HCT116 (cell line): ENCODE measurements around the gene TMEM184B.

Experiments used
- CEBPB ChIP-seq: IDR thresholded peaks from 2 replicates; pipeline ENCODE4 v1.6.1; 2012; ENCODE audit warnings: low read depth
- CTCF ChIP-seq, 3 experiments: fragments of 200-600 bp in 1 of 3; sonication (generic) in 1 of 3; IDR thresholded peaks in 2 of 3; conservative IDR thresholded peaks in 1 of 3; 2 replicates each; pipeline ENCODE4 v1.5.1; 2012 to 2017; ENCODE audit warnings: low read depth in 2 of 3, low read length in 2 of 3, antibody characterized with exemption in 1 of 3, borderline replicate concordance in 1 of 3, control low read depth in 1 of 3, mild to moderate bottlenecking in 1 of 3, mixed read lengths in 1 of 3, mixed run types in 1 of 3, moderate library complexity in 1 of 3; ENCODE audit not compliant: insufficient read depth in 1 of 3
- EZH2 ChIP-seq: fragments of 200-600 bp; sonication (generic); IDR thresholded peaks from 2 replicates; pipeline ENCODE4 v1.6.1; 2017; ENCODE audit warnings: antibody characterized with exemption, mixed run types
- EZH2phosphoT487 ChIP-seq: fragments of 200-600 bp; IDR thresholded peaks from 2 replicates; pipeline ENCODE4 v1.6.1; 2018; ENCODE audit warnings: antibody characterized with exemption, borderline replicate concordance
- JUND ChIP-seq: IDR thresholded peaks from 2 replicates; pipeline ENCODE4 v1.6.1; 2012
- MAX ChIP-seq: IDR thresholded peaks from 2 replicates; pipeline ENCODE4 v1.6.1; 2012
- POLR2A ChIP-seq: IDR thresholded peaks from 2 replicates; pipeline ENCODE4 v1.7.0; 2011; ENCODE audit warnings: borderline replicate concordance; ENCODE audit not compliant: insufficient read depth, insufficient read length; ENCODE audit errors: extremely low read depth
- POLR2AphosphoS5 ChIP-seq: IDR thresholded peaks from 2 replicates; pipeline ENCODE4 v1.6.1; 2011; ENCODE audit warnings: mild to moderate bottlenecking, low read depth, low read length, moderate library complexity
- SIN3A ChIP-seq: IDR thresholded peaks from 2 replicates; pipeline ENCODE4 v1.6.1; 2012; ENCODE audit warnings: low read depth
- YY1 ChIP-seq: IDR thresholded peaks from 2 replicates; pipeline ENCODE4 v1.6.1; 2011; ENCODE audit warnings: low read length, low read depth, moderate library complexity, mild to moderate bottlenecking; ENCODE audit not compliant: insufficient replicate concordance; ENCODE audit errors: extremely low read depth
- ZNF274 ChIP-seq: fragments of 200-500 bp; sonication (Bioruptor generic); IDR thresholded peaks from 2 replicates; pipeline ENCODE4 v1.6.1; 2014; ENCODE audit warnings: mild to moderate bottlenecking, low read depth, low read length, inconsistent platforms
- TF ChIP-seq, protein P1 (sequence below): IDR thresholded peaks from 2 replicates; pipeline ENCODE4 v1.6.1; 2011; ENCODE audit warnings: mild to moderate bottlenecking, low read length, moderate library complexity; ENCODE audit not compliant: insufficient replicate concordance; ENCODE audit errors: extremely low read depth
- TF ChIP-seq, protein P2 (sequence below): IDR thresholded peaks from 2 replicates; pipeline ENCODE4 v1.6.1; 2012; ENCODE audit warnings: low read depth

GRCh38 chr22:38311323-38311620 lies 38.5 kb upstream of the TMEM184B start:
- TF ChIP-seq, protein P1, sequence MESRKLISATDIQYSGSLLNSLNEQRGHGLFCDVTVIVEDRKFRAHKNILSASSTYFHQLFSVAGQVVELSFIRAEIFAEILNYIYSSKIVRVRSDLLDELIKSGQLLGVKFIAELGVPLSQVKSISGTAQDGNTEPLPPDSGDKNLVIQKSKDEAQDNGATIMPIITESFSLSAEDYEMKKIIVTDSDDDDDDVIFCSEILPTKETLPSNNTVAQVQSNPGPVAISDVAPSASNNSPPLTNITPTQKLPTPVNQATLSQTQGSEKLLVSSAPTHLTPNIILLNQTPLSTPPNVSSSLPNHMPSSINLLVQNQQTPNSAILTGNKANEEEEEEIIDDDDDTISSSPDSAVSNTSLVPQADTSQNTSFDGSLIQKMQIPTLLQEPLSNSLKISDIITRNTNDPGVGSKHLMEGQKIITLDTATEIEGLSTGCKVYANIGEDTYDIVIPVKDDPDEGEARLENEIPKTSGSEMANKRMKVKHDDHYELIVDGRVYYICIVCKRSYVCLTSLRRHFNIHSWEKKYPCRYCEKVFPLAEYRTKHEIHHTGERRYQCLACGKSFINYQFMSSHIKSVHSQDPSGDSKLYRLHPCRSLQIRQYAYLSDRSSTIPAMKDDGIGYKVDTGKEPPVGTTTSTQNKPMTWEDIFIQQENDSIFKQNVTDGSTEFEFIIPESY, result no peak
- TF ChIP-seq CTCF (IDR thresholded peaks at IDR 0.05 in 2 of 3, conservative IDR thresholded peaks at IDR 0.05 in 1 of 3; ENCODE audit: borderline replicate concordance in 1 of 3, insufficient read depth in 1 of 3, low read depth in 2 of 3, low read length in 2 of 3), result no peak
- no peak for TF ChIP-seq SIN3A
- TF ChIP-seq POLR2A, result no peak
- no peak for TF ChIP-seq EZH2phosphoT487
- no peak for TF ChIP-seq EZH2
- no peak for TF ChIP-seq MAX
- TF ChIP-seq, protein P2, sequence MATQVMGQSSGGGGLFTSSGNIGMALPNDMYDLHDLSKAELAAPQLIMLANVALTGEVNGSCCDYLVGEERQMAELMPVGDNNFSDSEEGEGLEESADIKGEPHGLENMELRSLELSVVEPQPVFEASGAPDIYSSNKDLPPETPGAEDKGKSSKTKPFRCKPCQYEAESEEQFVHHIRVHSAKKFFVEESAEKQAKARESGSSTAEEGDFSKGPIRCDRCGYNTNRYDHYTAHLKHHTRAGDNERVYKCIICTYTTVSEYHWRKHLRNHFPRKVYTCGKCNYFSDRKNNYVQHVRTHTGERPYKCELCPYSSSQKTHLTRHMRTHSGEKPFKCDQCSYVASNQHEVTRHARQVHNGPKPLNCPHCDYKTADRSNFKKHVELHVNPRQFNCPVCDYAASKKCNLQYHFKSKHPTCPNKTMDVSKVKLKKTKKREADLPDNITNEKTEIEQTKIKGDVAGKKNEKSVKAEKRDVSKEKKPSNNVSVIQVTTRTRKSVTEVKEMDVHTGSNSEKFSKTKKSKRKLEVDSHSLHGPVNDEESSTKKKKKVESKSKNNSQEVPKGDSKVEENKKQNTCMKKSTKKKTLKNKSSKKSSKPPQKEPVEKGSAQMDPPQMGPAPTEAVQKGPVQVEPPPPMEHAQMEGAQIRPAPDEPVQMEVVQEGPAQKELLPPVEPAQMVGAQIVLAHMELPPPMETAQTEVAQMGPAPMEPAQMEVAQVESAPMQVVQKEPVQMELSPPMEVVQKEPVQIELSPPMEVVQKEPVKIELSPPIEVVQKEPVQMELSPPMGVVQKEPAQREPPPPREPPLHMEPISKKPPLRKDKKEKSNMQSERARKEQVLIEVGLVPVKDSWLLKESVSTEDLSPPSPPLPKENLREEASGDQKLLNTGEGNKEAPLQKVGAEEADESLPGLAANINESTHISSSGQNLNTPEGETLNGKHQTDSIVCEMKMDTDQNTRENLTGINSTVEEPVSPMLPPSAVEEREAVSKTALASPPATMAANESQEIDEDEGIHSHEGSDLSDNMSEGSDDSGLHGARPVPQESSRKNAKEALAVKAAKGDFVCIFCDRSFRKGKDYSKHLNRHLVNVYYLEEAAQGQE, result no peak
- TF ChIP-seq CEBPB, result no peak
- TF ChIP-seq POLR2AphosphoS5, result no peak
- no peak for TF ChIP-seq YY1
- TF ChIP-seq JUND, result no peak
- no peak for TF ChIP-seq ZNF274
